K562 (cell line): ENCODE data around the gene RPS6KA4. TPM values are rescaled to one million over a fixed set of nuclear protein-coding genes. Genes with fewer than 3 reads are reported as not detected.
"Not testable (repeated sequence)": the region's sequence is repeated elsewhere in the genome, so short reads cannot be mapped to it uniquely, and the experiment has no call there.

Experiments used
- ATAC-seq: fragments of 200-7000 bp; cut with Tn5 transposase; 3 replicates; pipeline ENCODE4 v1.9.1; 2020; ENCODE audit warnings: moderate library complexity
- BruUV-seq: library from RNA; stranded (reverse); fragments of 400-500 nt; replicated peaks from 2 replicates; lab custom pipeline; 2021; lab: Mats Ljungman, UMichigan
- CTCF ChIA-PET: fragments of 300-600 bp; formaldehyde crosslinking; extraction: SDS; loops from one replicate; lab custom pipeline; 2021; ENCODE audit warnings: low intra/inter-chr PET ratio; lab: Yijun Ruan, JAX
- POLR2A ChIA-PET: fragments of 300-600, 350-650 bp; sonication (Branson Sonifier 250); formaldehyde crosslinking; extraction: SDS; loops from one replicate; lab custom pipeline; 2021; ENCODE audit warnings: antibody characterized with exemption, inconsistent platforms; lab: Yijun Ruan, JAX
- DNase-seq, 4 experiments: peaks; one replicate each; pipeline versions ENCODE4 v3.0.0 to v3.0.0-alpha.2; 2011 to 2018; ENCODE audit warnings: low spot score in 3 of 4, mixed read lengths in 3 of 4; ENCODE audit errors: extremely low read depth in 1 of 4
- FAIRE-seq: peaks from 2 replicates; lab custom pipeline; 2011; peaks lifted over from hg19 to GRCh38; lab: Jason Lieb, UNC
- H2AFZ ChIP-seq: 2 replicates; pipeline ENCODE4 v1.6.0; 2011; ENCODE audit warnings: low read depth, low read length, control low read depth, inconsistent platforms
- H3K27ac ChIP-seq: fragments of 200-600 bp; 3 replicates; pipeline ENCODE4 v1.8.0; 2011; ENCODE audit warnings: low read depth, mild to moderate bottlenecking, control low read depth, inconsistent platforms, low read length, moderate library complexity, mixed read lengths; ENCODE audit errors: extremely low read depth
- H3K27me3 ChIP-seq, 2 experiments: fragments of 300-600 bp in 1 of 2; 2 replicates in 1 of 2; 3 replicates in 1 of 2; pipeline versions ENCODE4 v1.6.0 to v1.8.0; 2011; ENCODE audit warnings: inconsistent platforms in 2 of 2, low read length in 2 of 2, mild to moderate bottlenecking in 1 of 2, mixed read lengths in 1 of 2, moderate library complexity in 1 of 2; ENCODE audit not compliant: control insufficient read depth in 2 of 2, insufficient read depth in 2 of 2
- H3K36me3 ChIP-seq: fragments of 300-600 bp; 3 replicates; pipeline ENCODE4 v1.8.0; 2011; ENCODE audit warnings: mild to moderate bottlenecking, low read length, inconsistent platforms; ENCODE audit not compliant: control insufficient read depth, insufficient read depth
- H3K4me1 ChIP-seq, 2 experiments: fragments of 200-600 bp in 1 of 2; replicated peaks in 1 of 2; 2 replicates in 1 of 2; 3 replicates in 1 of 2; pipeline versions ENCODE4 v1.5.1 to v1.8.0; 2011; ENCODE audit warnings: inconsistent platforms in 2 of 2, low read length in 2 of 2, mild to moderate bottlenecking in 1 of 2, mixed read lengths in 1 of 2, moderate library complexity in 1 of 2; ENCODE audit not compliant: control insufficient read depth in 2 of 2, insufficient read depth in 2 of 2
- H3K4me2 ChIP-seq: 2 replicates; pipeline ENCODE4 v1.6.1; 2011; ENCODE audit warnings: low read length, control low read depth, inconsistent platforms, mixed read lengths; ENCODE audit not compliant: insufficient read depth
- H3K4me3 ChIP-seq: fragments of 200-600 bp; sonication (generic), shearing (Covaris generic); 2 replicates; pipeline ENCODE4 v1.5.1; 2016; ENCODE audit warnings: control low read depth, inconsistent platforms
- H3K79me2 ChIP-seq: fragments of 200-600 bp; 3 replicates; pipeline ENCODE4 v1.8.0; 2011; ENCODE audit warnings: low read length, inconsistent platforms; ENCODE audit not compliant: control insufficient read depth, insufficient read depth
- H3K9ac ChIP-seq, 2 experiments: 2 replicates each; pipeline versions ENCODE4 v1.6.0 to v1.6.1; 2011; ENCODE audit warnings: low read depth in 2 of 2, low read length in 2 of 2, control low read depth in 1 of 2, inconsistent platforms in 1 of 2, mild to moderate bottlenecking in 1 of 2, mixed read lengths in 1 of 2; ENCODE audit not compliant: insufficient read depth in 1 of 2
- H3K9me1 ChIP-seq: one replicate; pipeline ENCODE4 v1.6.0; 2011; ENCODE audit warnings: inconsistent platforms, mild to moderate bottlenecking, low read length, moderate library complexity; ENCODE audit not compliant: control insufficient read depth, insufficient read depth
- H3K9me3 ChIP-seq: replicated peaks from 2 replicates; pipeline ENCODE4 v1.5.1; 2011; ENCODE audit warnings: low read depth, low read length, inconsistent platforms; ENCODE audit not compliant: control insufficient read depth, insufficient read depth
- H4K20me1 ChIP-seq: replicated peaks from 2 replicates; pipeline ENCODE4 v1.6.1; 2011; ENCODE audit warnings: low read length, inconsistent platforms, mixed read lengths; ENCODE audit not compliant: control insufficient read depth, insufficient read depth
- CHD2 ChIP-seq: IDR thresholded peaks from 2 replicates; pipeline ENCODE4 v1.6.1; 2011; ENCODE audit warnings: low read depth, low read length
- WGBS: fragments of 100-300 bp; shearing (Covaris generic); methylation state at CpG from one replicate; pipeline ENCODE4 v1.1.6; 2016; ENCODE audit warnings: low coverage, mixed read lengths; ENCODE audit not compliant: insufficient coverage; ENCODE audit errors: missing lambda C conversion rate; 5-methylcytosine and 5-hydroxymethylcytosine counted together
- in situ Hi-C: fragments of 300-500 bp; cut with MboI; formaldehyde crosslinking; loops from 4 replicates; pipeline ENCODE4 v1.15.0; 2018; ENCODE audit warnings: inconsistent platforms, mixed read lengths
- intact Hi-C: fragments of 100-400 bp; cut with micrococcal nuclease; formaldehyde crosslinking; loops from 2 replicates; pipeline ENCODE4 v1.14.2; 2022
- polyA plus RNA-seq, 8 experiments: library from polyadenylated mRNA; depleted of rRNA in 4 of 8; stranded (reverse) in 5 of 8; unstranded in 3 of 8; fragments of >200 nt; fragmentation: Nextera tagmentation in 2 of 8; fragmentation: Illumina TruSeq in 1 of 8; extraction: Ambion mirVana in 2 of 8; extraction: Trizol in 1 of 8; gene quantifications; 2 replicates each; pipeline versions ENCODE4 v1.2.1 to v1.2.3, GENCODE V29; 2011 to 2014; ENCODE audit warnings: inconsistent platforms in 1 of 8, missing spikeins in 1 of 8
- total RNA-seq, 7 experiments: library from RNA; depleted of rRNA in 6 of 7; stranded (reverse); fragments of >200 nt in 6 of 7; fragmentation: Illumina TruSeq in 2 of 7; extraction: Trizol in 2 of 7; gene quantifications; 2 replicates each; pipeline versions ENCODE4 v1.2.1 to v1.2.3, GENCODE V29; 2011 to 2021; ENCODE audit warnings: low replicate concordance in 1 of 7
- TF ChIP-seq, protein P1 (sequence below): fragments of 250-450 bp; sonication (Bioruptor Pico); IDR thresholded peaks from 2 replicates; pipeline ENCODE4 v1.4.0; 2020; ENCODE audit warnings: mild to moderate bottlenecking, moderate library complexity, borderline replicate concordance

RPS6KA4 gene
- total and polyA plus RNA-seq, 9 of the 15 experiments (the other 6 are each of a cell fraction or from before 2014, with no cell fraction given): 0.15 to 23.8 (median 9.8) TPM

DNA sequence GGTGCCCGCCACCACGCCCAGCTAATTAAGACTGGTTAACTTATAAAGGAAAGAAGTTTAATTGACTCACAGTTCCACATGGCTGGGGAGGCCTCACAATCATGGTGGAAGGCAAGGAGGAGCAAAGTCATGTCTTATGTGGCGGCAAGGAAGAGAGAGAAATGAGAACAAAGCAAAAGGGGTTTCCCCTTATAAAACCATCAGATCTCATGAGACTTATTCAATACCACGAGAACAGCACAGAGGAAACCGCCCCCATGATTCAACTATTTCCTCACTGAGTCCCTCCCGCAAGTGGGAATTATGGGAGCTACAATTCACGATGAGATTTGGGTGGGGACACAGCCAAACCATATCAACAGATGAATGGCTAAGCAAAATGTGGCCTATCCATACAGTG, 59.3 kb downstream of the RPS6KA4 start:
- H4K20me1 ChIP-seq, H3K36me3 ChIP-seq, DNase-seq, BruUV-seq, ATAC-seq, in situ Hi-C loops, intact Hi-C loops, H3K9ac ChIP-seq, FAIRE-seq, H3K9me3 ChIP-seq, H2AFZ ChIP-seq, H3K4me1 ChIP-seq, H3K9me1 ChIP-seq: not testable (repeated sequence)
- 13% methylated on average over 7 of the region's 7 CpGs for WGBS
- peak; percentile 29; the same call in 1 of the 2 replicates for TF ChIP-seq CHD2
- TF ChIP-seq, all 486 proteins: peak for 1; not testable (repeated sequence) for 485
- H3K27me3 ChIP-seq, H3K4me3 ChIP-seq, CTCF ChIA-PET, H3K79me2 ChIP-seq, H3K4me2 ChIP-seq, H3K27ac ChIP-seq: not testable (repeated sequence)
- POLR2A ChIA-PET: interaction anchor here (0.6 to 2.2 kb wide), 3 partner anchors 11 to 25 kb away, joined by 3 to 10 read pairs (median 4); no protein-coding TSS in a partner anchor

DNA sequence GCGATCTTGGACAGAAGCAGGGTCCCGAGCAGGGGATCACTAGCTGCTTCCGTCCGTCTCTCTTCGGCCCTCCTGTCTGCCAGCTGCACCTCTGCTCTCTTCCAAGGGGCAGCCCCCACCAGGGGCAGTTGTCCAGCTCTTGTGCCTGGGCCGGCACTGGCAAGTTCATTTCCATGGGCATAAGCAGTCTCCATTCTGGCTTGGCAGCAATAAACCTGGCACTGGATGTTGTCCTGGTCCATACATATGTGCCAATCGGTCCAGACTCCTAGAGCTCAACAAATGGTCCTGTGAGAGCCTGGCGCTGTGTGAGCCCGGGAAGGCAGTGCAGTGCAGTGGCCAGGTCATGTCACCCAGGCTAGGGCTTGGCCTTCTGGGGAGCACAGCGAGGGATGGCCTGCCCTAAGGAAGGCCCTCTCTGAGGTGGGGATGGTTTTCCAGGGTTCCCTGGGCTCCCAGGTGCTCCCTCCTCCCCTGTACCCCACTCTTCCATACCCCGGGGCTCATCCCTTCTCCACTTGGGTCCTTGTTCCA, 60.4 kb downstream of the RPS6KA4 start:
- DNase-seq (no peak), ATAC-seq (no peak), FAIRE-seq (no peak)
- no peak overlapping the region for H3K27ac ChIP-seq
- no peak overlapping the region for H2AFZ ChIP-seq
- intact Hi-C loops: no loop called here
- H3K4me2 ChIP-seq: no peak overlapping the region
- no peak overlapping the region; a peak in 1 of 4 replicates for H3K9ac ChIP-seq
- no TSS peak for BruUV-seq
- 18% methylated on average over 10 of the region's 11 CpGs for WGBS
- no peaks in the 10 kb centered on the region for H4K20me1 ChIP-seq
- POLR2A ChIA-PET: interaction anchor here (0.6 to 2.2 kb wide), 5 partner anchors 10 to 449 kb away, joined by 3 to 10 read pairs (median 4); no protein-coding TSS in a partner anchor
- no peaks in the 10 kb centered on the region for H3K4me1 ChIP-seq
- H3K36me3 ChIP-seq: no peaks in the 10 kb centered on the region
- TF ChIP-seq, protein P1, sequence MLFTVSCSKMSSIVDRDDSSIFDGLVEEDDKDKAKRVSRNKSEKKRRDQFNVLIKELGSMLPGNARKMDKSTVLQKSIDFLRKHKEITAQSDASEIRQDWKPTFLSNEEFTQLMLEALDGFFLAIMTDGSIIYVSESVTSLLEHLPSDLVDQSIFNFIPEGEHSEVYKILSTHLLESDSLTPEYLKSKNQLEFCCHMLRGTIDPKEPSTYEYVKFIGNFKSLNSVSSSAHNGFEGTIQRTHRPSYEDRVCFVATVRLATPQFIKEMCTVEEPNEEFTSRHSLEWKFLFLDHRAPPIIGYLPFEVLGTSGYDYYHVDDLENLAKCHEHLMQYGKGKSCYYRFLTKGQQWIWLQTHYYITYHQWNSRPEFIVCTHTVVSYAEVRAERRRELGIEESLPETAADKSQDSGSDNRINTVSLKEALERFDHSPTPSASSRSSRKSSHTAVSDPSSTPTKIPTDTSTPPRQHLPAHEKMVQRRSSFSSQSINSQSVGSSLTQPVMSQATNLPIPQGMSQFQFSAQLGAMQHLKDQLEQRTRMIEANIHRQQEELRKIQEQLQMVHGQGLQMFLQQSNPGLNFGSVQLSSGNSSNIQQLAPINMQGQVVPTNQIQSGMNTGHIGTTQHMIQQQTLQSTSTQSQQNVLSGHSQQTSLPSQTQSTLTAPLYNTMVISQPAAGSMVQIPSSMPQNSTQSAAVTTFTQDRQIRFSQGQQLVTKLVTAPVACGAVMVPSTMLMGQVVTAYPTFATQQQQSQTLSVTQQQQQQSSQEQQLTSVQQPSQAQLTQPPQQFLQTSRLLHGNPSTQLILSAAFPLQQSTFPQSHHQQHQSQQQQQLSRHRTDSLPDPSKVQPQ: no peak
- no peaks in the 10 kb centered on the region for H3K79me2 ChIP-seq
- CTCF ChIA-PET: no interaction called here
- peaks cover 9 to 10% of the 10 kb centered on the region in 2 experiments; a peak in 4 of 5 replicates for H3K27me3 ChIP-seq
- 0 out of 2 replicates have a peak, but pooled peaks cover 3% of the 10 kb centered on the region for H3K9me3 ChIP-seq
- no peak overlapping the region for H3K4me3 ChIP-seq
- no peaks in the 10 kb centered on the region for H3K9me1 ChIP-seq
- in situ Hi-C loops: no loop called here
